ENCODE measurements around the gene DENND1A.

- no peak for TF ChIP-seq CTCF (IDR thresholded peaks at IDR 0.05)
- no peak for TF ChIP-seq POLR2A (IDR thresholded peaks at IDR 0.05)
- TF ChIP-seq EP300 (IDR thresholded peaks at IDR 0.05) = no peak
- TF ChIP-seq POLR2AphosphoS5 (IDR thresholded peaks at IDR 0.05) = no peak
These were observed 526.9 kb downstream of the DENND1A start for GRCh38 chr9:123402981-123403509.
